GM18861 (cell line): ENCODE results near the gene HERPUD2.
"Not testable (repeated sequence)": the region's sequence is repeated elsewhere in the genome, so short reads cannot be mapped to it uniquely, and the experiment has no call there.

ENCODE experiments used
- ATAC-seq: cut with Tn5 transposase; IDR thresholded peaks from one replicate; pipeline ENCODE4 v1.9.1; 2021; ENCODE audit not compliant: unreplicated experiment

Gene HERPUD2

DNA sequence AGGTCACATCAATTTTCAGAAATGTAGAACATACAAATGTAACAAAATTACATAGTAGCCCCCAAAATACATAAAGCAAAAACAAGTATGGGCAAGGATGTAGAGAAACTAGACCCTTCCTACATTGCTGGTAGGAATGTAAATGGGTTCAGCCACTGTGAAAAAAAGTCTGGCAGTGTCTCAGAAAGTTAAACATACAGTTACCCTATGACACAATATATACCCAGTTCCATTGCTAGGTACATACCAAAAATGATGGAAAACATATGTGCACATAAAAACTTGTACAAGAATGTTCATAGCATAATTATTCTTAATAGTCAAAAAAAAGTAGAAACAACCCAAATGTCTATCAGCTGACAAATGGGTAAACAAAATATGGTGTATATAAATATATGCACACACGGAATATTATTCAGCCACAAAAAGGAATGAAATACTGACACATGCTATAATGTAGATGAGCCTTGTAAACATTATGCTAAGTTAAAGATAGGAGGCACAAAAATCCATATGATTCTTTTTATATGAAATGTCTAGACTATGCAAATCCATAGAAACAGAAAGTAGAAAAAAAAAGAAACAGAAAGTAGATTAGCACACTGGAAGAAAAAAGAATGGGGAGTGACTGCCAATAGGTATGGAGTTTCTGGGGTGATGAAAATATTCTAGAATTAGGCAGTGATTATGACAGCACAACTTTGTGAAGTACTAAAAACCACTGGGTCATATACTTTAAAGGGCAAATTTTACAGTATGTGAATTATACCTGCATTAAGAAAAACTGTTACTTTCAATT is 13.5 kb downstream of the HERPUD2 start:
- peak; percentile 64 for ATAC-seq

DNA sequence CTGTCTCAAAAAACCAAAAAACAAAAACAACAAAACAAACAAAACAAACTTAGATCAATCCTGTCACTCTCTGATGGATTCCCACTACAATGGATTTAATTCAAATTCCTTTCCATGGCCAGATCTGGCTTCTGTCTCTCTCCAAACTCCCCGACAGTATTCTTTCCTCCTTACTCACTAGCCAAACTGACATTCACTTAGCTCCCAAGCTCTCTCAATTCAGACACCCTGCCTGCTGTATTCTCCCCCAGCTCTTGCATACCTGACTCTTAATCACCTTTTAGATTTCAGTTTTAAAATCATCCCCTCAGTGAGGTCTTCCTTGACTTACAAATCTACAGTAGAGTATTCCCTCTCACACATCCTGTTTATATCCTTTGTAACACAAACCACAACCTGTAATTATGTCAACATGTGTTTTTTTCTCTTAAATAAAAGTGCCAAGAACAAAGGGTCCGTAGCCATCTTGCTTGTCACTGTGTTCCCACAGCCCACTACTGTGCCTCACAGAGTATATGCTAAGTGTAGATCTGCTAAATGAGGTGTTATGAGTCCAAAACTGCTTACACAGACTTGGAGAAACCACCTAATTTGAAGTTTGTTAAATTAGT is 14.4 kb downstream of the HERPUD2 start:
- ATAC-seq = no peak

DNA sequence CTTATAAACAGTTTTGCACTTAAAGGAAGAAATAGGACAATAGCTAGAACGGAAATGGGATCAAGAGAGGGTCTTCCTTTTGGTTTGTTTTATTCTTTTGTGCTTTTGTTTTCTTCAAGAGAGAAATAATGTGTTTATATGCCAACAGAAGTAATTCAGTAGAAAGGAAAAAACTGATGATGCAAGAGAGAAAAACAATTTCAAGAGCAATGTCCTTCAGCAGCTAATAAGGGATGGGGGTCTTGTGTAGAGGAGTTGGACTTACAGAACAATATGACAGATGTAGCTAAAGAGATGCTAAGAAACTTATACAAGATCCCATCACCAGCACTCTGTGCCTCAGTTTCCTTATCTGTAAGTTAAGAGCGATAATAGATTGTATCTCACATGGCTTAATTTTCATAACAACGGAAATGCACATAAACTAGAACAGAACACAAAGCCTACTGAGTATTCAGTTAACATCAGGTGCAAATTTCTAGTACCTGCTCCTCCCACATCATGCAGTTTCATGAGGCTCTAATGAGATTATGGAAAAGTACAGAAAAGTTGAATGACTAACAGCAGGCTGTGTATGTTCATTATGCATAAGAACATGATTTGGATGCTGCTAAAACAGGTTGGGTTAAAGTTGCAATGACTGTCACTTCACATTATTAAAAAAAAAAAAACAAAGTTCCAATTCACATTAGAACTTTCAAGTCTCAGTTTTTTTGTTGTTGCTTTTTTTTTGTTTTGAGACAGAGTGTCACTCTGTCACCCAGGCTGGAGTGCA is 17.2 kb downstream of the HERPUD2 start:
- no peak for ATAC-seq

DNA sequence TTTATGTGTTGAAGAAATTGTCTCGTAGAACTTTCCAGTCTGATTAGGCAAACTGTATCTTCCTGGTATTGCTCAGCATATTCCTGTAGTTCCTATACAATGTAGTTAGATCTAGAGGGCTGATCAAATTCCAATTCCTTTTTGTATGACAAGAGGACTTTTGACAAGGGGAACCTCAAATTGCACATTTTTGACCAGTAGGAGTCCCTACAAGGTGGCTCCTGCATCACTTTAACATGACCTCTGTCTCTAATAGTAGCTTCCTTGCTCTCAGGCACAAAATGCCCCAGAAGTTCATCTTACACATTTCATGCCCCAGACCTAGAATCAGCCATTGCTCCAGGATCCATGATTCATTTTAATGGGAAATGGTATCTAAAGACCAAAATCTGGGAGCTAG is 18.7 kb downstream of the HERPUD2 start:
- ATAC-seq = no peak

DNA sequence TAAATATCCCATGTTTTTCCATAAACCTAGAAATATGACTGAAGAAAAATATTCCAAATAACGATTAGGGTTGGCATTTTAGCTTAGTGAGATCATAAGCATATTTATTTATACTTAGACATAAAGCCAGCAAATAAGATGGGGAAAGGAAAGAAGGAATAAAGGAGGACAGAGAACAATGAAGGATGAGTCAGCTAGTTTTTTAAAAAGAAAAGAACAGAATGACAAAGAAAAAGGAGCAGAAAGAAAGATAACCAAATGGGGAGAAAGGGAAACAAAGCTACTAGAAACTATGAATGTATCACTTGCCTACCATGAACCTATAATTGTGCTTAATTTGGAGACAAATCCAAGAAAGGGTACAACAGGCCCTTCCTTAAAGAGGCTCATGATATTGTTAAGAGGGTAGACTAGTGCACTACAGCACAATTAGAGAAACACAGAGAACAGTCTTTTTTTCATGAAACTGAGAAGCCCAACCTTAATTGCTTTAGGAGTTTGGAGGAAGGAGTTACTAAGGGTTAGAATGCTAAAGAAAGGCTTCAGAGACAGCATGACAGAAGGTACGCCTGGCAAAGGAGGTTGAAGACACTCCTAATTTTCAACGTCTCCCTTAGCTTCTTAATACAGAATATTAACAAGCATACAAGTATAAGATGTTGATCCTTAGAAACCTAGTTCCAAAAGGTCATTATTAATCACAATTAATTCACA is 23.9 kb downstream of the HERPUD2 start:
- ATAC-seq = no peak

DNA sequence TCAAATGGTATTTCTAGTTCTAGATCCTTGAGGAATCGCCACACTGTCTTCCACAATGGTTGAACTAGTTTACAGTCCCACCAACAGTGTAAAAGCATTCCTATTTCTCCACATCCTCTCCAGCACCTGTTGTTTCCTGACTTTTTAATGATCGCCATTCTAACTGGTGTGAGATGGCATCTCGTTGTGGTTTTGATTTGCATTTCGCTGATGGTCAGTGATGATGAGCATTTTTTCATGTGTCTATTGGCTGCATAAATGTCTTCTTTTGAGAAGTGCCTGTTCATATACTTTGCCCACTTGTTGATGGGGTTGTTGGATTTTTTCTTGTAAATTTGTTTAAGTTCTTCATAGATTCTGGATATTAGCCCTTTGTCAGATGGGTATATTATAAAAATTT is 34.5 kb downstream of the HERPUD2 start:
- ATAC-seq = not testable (repeated sequence)

DNA sequence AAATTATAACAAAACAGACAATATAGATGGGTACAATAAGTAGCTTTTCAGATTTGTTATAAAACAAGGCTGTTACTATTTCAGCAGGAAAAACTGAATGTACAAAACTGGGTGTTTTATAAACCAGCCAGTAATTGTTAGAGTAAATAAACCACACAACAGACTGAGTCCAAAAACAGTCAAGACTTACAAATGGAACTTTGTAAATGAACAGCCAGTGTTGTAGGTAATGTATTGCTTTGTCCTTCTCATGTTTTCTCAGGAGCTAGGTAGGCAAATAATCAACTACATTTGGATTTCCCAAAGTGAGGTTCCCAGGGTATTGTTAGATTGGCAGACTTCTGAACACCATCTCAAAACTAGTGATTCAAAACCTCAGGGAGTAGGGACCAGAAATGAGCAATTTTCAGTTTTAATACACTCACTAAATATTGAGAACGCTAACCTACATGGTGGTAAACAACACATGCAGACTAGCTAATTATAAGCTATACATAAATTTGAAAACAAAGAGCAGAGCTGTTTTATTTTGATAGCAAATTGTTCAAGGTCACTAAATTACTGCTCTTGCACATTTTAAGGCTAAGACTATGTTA is 36.2 kb downstream of the HERPUD2 start:
- ATAC-seq = peak; percentile 67

DNA sequence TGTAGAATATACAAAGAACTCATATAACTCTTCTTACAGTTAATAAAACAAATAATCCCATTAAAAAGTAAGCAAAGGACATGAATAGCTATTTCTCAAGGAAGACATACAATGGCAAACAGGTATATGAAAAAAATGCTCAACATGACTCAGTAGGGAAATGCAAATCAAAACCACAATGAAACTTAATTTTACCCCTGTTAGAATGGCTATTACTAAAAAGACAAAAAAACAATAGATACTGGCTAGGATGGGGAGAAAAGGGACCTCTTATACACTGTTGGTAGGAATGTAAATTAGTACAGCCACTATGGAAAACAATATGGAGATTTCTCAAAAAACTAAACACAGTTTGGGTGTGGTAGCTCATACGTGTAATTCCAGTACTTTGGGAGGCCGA is 37.8 kb downstream of the HERPUD2 start:
- ATAC-seq = no peak

DNA sequence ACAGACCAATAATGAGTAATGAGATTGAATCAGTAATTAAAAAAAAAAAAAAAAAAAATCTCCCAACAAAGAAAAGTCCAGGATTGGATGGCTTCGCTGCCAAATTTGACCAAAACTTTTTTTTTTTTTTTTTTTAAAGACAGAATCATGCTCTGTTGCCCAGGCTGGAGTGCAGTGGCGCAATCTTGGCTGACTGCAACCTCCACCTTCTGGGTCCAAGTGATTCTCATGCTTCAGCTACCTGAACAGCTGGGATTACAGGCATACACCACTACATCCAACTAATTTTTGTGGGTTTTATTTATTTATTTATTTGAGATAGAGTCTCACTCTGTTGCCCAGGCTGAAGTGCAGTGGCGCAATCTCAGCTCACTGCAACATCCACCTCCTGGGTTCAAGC is 40.4 kb downstream of the HERPUD2 start:
- not testable (repeated sequence) for ATAC-seq

DNA sequence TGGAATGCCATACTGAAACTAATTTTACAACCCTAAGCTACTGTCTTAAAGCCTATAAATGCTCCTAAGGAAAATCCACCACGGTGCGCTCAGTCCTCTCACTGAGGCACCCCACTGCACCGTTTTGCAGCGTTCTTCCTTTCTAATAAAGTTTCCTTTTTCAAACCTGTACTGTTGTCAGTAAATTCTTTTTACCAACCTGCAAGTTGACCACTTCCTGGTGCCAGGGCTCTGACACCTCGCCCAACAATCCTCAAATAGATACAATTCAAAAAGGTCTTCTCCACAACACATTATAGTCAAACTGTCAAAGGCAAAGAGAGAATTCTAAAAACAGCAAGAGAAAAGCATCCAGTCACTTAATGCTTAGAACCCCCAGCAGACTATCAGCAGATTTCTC is 42.8 kb downstream of the HERPUD2 start:
- no peak for ATAC-seq

DNA sequence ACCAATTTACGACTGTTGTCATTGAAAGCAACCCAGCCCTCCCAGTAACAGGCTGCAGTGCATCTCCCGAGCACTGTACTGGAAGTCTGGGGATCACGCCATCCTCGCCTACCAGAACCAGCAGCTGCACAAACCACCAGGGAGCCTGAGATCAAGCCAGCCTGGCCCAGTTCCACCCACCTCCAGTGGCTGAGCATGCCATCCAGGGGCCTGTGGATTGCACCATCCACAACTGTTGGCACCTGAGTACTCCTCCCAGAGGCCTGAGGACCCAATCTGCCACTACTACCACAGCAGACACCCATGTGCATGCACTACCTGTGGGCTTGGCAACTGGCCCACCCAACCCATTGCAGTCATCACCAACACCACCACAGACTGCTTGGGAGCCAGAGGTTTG is 44.2 kb downstream of the HERPUD2 start:
- ATAC-seq = no peak

DNA sequence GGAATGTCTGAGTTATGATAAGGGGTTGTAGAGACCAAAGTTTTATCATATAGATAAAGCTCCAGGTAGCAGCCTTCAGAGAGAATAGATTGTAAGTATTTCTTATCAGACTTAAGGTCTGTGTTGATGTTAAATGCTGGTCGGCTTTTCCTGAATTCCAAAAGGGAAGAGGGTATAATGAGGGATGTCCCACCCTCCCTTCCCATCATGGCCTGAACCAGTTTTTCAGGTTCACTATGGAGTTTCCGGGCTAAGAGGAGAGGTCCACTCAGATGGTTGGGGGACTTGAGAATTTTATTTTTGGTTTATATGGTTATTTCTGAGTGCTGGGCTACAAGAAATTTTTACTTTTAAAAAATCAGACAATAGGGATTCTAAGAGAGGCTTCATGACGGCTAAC is 45.2 kb downstream of the HERPUD2 start:
- ATAC-seq = no peak

DNA sequence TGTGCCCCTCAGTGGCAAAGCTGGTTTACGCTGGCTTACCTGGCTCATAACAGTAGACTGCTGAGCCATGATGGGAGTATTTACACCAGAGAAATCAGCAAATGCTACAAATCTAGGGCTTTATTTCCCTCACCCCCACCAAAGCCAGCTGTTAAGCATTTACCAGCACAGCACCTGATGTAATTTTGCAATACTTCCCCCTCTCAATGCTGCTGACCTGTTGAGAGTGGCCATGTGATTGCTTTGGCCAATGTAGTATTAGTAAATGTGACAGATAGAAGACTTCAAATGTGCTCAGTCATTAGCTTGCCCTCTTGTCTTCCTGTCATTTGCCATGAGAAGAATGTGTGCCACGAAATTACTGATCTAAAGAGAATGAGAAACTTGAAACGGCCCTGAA is 46.6 kb downstream of the HERPUD2 start:
- no peak for ATAC-seq

DNA sequence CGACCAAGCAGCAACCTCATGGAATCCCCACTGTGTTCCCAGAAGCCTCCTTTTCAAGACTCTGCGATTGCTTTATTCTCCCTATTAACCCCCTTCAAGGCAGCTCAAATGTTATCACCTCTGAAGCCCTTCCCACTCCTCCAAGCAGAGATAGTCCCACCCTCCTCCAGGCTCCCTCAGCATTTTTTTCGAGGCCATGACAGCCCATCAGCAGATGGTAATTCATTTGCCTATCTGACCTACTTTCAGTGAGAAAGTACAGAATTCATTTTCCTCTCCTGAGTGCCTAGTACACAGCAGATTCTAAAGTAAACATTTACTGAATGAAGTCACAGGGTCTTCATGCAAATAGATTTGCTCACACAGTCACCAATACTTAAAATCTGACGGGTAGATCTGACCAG is 47.8 kb downstream of the HERPUD2 start:
- ATAC-seq = no peak

DNA sequence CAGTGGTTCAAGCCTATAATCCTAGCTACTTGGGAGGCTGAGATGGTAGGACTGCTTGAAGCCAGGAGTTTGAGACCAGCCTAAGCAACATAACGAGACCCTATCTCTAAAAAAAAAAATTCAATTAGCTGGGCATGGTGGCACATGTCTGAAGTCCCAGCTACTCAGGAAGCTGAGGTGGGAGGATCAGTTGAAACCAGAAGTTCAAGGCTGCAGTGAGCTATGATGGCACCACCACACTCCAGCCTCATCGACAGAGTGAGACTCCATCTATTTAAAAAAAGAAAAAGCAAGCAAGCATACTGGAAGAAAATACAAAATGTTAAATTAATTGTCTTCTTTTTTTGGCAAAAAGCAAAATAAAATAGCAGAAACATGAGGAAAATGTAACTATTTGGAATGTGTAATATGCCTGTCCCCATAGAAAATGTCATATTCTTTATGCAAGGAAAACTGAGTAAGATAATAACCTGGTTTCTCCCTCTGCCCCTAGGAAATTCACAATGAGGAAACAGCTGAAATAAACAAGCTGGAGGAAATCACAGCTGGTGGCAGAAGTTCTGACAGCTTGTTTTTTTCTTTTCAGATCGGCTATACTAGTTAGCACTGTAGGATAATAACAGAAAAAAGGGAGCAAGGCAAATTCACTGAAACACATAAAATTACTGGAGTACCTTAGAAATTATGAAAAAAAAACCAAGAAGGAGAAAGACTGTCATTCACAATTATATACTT is 48.5 kb downstream of the HERPUD2 start:
- no peak for ATAC-seq

DNA sequence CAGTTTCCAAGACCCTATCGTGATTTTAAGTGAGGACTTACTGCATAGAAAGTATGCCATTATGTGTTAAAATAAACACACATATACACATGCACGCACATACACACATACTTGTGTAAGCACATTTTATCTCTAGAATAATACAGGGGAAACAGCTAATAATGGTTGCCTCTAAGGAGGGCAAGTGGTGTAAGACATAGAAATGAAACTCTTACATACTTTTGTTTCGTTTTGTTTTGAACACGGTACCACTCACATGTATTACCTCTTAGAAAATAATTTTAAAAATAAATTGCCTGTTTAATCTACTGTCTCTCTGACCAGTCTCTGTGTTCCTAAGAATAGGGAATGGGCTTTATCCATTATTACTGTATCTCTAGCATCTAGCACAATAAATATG is 49.2 kb downstream of the HERPUD2 start:
- ATAC-seq = no peak

DNA sequence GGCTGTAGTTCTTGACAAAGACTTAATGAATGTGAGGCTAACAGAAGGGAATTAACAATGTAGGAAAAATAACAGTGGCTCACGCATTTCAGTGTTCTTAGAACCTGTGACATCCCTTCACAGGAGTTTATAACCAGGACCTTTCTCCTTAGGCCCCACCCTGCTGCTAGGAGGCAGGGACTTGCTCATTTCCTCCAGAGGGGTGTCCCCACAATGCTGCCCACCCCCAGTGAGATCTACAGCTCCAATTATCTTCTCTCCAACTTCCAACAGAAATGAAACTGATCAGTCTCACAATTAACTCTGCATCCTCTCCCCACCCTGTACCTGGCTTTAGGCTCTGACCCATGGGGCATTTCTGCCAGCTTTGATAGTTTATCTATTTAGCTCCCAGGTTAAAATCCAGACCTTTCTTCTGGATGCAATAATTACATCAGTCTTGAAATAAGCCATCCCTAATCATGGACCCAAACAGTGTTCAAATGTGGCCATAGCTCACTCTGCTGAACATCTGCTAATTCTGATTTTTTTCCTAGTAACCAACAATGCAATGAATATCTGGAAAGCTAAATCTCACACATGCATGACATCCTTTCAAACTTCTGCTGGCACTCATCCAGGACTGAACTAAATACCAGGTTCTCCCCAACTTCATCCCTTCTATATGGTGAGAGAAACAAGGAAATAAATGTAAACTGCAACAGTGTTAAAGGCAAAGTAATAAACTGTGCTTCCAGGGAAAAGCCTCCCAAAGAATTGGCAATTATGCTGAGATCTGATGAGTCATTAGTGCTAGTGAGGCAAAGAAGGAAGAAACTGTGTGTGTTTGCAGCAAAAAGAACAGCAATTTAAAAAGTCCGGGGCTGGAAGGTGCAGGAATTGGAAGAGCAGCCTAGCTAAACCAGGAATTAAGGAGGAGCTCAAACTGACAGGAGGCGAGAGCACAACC is 64.6 kb downstream of the HERPUD2 start:
- ATAC-seq = no peak

DNA sequence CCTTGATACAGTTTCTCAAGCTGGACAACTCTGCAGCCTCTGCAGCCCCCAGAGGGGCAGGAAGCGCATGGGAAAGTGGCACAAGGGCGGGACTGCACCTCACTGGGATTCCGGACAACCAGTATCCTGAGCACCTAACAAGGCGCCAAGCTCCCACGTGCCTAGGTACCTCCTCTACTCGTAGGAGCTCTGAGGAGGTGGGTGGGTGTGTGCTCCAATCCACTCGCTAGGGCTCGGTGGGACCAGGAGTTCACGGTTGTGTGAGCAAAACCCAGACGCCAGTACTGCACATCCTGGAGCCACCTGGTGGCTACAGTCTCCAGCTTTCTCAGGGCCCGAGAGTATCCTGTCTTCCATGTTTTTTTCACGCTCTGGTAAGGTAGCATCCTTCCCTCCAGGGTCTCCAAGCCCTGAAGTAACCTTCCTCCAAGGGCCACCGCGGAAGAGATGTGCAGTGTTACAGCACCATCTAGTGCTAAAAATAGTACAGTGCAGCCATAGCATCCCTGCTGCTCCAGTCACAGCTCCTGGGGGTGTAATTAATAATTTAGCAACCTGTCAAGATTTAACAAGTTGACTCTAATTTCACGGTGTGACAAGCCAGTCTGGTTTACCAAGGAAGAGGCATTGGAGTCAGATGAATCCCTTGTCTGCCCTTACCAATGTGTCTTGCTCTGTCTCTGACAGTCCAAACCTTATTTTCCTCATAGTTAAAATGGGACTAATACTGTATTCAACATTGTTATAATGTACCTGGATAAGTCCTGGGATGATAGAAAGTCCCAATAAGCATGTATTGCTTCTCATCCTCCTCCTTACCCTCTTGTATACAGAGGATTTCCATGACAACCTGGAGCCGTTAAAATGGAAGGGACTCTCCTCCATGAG is 70.4 kb downstream of the HERPUD2 start:
- ATAC-seq = peak; percentile 91
